Activated CD4-positive, alpha-beta T cell treated with anti-CD3 and anti-CD28 coated beads, Interleukin-10, Interleukin-2, amounts not matched to agents 100 ng/mL and 50 ng/mL, durations not matched to agents 16 hours and 8 hours (primary cell): ENCODE data around the gene PLBD2.

Experiments
- DNase-seq: peaks from one replicate; pipeline ENCODE4 v3.0.0-alpha.2; 2020

Gene PLBD2, protein sequence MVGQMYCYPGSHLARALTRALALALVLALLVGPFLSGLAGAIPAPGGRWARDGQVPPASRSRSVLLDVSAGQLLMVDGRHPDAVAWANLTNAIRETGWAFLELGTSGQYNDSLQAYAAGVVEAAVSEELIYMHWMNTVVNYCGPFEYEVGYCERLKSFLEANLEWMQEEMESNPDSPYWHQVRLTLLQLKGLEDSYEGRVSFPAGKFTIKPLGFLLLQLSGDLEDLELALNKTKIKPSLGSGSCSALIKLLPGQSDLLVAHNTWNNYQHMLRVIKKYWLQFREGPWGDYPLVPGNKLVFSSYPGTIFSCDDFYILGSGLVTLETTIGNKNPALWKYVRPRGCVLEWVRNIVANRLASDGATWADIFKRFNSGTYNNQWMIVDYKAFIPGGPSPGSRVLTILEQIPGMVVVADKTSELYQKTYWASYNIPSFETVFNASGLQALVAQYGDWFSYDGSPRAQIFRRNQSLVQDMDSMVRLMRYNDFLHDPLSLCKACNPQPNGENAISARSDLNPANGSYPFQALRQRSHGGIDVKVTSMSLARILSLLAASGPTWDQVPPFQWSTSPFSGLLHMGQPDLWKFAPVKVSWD

GRCh38 chr12:113358381-113359132 is at the start of gene PLBD2:
TSS of gene PLBD2 (plus strand) at chr12:113358587. CDS start at chr12:113358601, 14 bp downstream.
- peak; percentile 96 for DNase-seq

- DNase-seq, result peak; percentile 22
These were observed 47.9 kb upstream of the PLBD2 start for GRCh38 chr12:113310489-113310888.

DNA sequence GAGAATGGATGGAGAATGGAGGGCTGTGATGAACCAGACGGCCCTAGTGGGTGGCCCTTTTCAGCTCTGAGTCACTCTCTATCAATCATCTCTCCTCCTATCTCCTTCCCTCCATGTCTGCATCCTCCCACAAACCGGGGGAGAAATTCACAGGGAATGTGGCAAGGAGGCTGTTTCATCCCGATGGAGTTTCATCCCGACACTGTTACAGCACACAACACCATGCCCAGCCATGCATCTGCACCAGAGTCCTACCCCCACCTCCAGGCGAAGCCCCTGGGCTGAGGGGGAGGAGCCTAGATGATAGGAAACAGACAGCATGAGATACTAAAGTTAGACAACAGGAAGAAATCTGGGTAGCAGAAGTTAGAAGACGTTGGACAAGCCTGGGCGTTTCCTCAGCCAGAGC is 44.3 kb upstream of the PLBD2 start:
- DNase-seq, result no peak

DNA sequence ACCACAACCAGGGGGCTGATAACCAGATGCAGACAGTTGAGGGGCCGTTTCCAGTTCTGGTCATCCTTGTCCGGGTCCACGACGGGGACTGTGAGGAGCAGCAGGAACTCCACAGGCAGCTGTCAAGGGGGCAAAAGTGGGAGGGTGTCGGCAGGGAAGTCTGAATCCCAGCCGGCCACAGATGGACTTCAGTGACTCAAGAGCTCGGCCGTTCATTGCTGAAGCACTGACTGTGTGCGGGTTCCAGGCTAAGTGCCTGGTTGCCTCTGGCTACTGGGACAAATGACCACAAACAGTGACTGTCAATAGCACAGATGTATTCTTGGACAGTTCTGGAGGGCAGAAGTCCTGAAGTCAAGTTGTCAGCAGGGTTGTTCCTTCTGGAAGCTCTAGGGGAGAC is 43.0 kb upstream of the PLBD2 start:
- no peak for DNase-seq

GRCh38 chr12:113316155-113316554 is 42.2 kb upstream of the PLBD2 start:
- DNase-seq, result no peak

DNA sequence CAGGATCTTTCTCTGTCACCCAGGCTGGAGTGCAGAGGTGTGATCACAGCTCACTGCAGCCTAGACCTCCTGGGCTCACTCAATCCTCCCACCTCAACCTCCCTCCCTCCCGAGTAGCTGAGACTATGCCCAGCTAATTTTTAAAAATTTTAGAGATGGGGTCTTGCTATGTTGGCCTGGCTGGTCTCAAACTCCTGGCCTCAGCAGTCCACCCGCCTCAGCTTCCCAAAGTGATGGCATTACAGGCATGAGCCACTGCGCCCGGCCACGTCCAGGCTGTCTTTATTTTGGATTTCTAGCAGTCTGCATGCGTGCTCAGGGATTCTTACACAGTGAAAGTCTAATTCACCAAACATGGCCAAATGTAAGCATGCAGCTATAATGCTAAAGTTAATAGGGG is 41.3 kb upstream of the PLBD2 start:
- no peak for DNase-seq

DNA sequence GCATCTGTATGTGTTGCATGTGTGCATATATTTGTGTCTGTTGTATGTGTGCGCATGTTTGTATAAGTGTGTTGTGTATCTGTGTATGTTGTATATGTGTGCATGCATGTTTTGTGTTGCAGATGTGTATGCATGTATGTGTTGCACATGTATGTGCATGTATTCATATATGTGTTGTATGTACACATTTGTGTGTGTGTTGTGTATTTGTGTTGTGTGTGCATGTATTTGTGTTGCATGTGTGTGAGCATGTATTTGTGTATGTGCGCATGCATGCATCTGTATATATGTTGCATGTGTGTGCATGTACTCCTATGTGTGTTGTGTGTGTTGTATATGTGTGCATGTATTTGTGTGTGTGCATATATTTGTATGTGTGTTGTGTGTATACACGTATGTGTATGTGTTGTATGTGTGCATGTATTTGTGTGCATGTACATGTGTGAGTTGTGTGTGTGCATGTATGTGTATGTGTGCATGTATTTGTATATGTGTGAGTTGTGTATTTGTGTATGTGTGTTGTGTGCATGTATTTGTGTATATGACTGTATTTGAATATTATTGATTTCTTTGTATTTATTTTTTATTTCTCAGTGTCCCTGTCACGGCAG is 40.2 kb upstream of the PLBD2 start:
- DNase-seq, result no peak

DNA sequence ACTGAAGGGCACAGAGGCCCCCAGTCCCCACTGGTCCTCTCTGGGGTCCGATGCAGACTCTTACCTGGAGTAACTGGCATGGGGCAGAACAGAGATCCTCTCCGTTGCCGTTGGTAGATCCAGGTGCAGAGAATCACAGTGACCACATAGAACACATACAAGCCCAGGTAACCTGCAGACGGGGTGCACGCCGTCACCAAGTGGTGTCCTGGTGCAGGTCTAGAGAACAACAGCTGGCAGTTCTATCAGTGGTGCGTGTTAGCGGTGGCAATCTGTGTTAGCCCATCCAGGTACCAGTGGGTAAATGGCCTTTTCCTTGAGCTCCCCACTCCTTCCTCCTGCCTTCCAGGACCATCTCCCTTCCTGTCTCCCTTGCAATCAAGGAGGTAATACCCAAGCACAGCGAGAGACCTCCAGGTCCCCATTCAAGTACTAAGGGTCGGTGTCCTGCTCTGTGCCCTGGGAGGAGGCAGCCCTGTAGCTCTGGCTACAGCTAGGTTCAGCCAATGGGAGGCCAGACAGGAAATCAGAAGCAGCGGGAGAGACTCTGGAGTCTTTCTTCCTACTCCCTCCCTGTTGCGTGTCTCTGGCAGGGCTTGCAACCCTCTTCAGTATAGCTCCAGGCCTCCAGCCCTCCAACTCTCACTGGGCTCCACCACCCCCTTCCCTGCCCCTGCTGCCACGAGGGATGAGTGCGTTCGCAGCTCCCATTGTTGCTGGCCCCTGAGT is 39.3 kb upstream of the PLBD2 start:
- DNase-seq, result no peak

- DNase-seq, result no peak
These were observed 38.0 kb upstream of the PLBD2 start for GRCh38 chr12:113320401-113320800.

DNA sequence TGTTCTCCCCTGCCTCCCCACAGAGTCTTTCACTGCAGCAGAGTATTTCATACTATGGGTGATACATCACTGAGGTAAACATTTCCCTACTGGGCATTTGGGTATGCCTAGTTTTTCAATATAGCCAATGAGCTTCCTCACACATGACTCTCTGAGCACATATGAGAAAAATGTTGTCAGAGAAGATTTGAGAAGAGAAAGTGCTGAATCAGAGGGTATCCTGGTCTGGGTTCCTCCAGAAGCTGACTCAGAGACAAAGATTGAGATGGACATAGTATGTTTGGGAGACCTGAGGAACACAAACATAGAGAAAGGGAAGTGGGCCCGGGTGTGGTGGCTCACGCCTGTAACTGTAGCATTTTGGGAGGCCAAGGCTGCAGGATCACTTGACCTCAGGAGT is 36.0 kb upstream of the PLBD2 start:
- DNase-seq, result no peak

DNA sequence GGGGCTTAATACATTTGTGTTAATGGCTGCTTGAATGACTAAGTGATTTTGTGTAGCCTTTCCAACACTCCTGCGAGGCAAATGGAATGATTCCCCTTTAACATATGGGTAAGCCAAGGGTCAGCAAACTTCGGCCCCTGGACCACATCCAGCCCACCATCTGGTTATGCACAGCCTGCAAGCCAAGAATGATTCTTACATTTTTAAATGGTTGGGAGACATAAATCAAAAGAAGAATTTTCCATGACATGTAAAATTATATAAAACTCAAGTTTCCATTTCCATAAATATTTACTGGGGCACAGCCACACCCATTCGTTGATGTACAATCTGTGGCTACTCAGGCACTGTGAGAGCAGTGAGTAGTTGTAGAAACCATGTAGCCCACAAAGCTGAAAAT is 32.5 kb upstream of the PLBD2 start:
- no peak for DNase-seq

DNA sequence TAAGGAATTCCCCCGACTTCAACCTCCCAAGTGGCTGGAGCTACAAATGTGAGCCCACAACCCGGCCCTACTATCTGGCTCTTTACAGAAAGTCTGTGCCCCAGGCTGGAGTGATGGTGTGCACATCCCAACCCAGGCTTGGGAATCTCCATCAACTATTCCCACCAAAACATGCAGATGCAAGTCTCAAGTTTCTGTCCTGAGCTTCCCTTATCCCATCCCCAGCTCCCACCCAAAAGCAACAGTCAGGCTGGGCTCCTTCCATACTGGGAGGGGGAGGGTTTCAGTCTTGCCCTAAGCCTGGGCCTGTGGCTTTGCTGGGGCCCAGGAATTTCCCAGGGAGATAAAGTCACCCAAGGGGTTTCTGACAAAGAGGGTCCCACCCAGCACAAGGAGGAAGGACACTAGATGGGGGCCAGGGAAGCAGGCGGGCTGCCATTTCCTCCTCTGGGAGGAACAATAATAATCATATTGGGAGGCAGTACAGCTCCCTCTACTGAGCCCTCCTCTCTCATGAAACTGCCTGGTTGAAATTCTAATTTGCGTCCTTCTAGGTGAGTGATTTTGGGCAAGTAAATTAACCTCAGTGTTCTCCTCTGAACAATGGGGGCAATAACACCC is 31.5 kb upstream of the PLBD2 start:
- no peak for DNase-seq

GRCh38 chr12:113328368-113328889 is 30.0 kb upstream of the PLBD2 start:
- DNase-seq, result no peak

DNA sequence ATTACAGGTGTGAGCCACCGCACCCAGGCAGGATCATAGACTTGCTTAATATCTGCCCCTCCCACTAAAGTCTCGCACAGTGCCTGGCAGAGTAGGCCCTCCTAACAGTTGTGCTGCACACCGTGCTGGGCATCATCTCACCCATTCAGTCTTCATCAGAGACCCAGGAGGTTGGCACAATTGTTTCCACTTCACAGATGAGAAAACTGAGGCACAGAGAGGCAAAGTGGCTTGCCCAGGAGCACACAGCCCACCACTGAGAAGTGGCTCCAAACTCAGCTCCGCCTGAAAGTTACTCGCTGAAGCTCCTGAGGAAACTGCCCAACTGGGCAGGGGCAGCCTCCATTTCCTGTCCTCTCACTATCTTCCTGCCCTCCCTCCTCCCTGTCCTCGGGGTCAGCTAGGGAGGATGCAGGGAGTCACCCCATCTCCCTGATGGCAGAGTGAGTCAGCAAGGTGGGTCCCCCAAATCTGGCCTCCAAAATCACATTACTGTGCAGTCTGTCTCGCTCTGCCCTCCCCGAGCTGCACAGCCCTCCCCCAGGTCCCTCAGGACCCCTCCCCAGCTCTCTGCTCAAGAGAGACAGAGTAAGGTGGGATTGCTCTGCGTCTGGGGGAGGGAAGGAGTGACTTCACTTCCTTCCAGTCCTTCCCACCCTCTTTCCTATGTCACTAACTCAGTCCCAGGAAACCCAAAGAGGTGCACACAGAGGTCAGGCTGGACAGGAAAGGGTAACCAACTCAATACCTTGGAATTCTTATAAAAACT is 29.2 kb upstream of the PLBD2 start:
- DNase-seq, result no peak

DNA sequence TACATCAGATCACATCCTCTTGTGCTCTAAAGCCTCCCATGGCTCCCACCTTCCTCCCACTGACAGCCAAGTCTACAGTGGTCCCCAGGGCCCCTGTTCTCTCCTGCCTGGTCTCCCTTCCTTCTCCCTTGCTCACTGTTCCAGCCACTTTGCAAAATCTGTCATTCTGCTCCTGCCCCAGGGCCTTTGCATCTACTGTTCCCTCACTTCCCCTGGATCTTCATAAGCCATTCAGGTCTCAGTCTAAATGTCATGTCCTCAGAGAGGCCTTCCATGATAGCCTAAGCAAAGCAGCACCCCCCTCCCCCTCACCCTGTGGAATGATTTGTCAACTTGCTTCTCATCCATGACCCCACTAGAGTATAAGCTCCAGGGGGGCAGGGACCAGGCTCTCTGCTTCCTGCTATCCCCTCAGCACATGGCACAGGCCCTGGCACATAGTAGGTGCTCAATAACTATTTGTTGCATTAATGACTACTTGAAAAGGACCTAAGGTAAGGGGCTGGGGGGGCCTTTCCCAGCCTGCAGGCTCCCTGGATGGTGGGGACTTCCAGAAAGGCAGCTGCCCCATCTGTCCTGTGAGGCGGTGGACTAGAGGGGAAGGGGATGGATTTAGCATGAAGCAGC is 28.5 kb upstream of the PLBD2 start:
- no peak for DNase-seq

- no peak for DNase-seq
These were observed 27.9 kb upstream of the PLBD2 start for GRCh38 chr12:113330505-113330904.

- DNase-seq, result no peak
These were observed 25.5 kb upstream of the PLBD2 start for GRCh38 chr12:113332688-113333417.

GRCh38 chr12:113333418-113333750 is 25.0 kb upstream of the PLBD2 start:
- no peak for DNase-seq

GRCh38 chr12:113333877-113334785 is 24.3 kb upstream of the PLBD2 start:
- DNase-seq, result peak; percentile 18
